ENCODE measurements around the gene HS3ST5.

HS3ST5 gene

GRCh38 chr6:114342826-114343781 is at the start of gene HS3ST5:
HS3ST5 (minus strand) TSS chr6:114343023; CDS start chr6:114062845, 280,178 bp downstream.
- no peak for DNase-seq (ENCODE audit: low read depth)
- peak; percentile 38 for TF ChIP-seq CTCF (IDR thresholded peaks at IDR 0.05; ENCODE audit: control insufficient read depth, insufficient read depth, low read depth, low read length, missing control alignments)
- H3K4me3 ChIP-seq (ENCODE audit: control insufficient read depth, low read depth, low read length): peak within 1 kb of the TSS; percentile 50

- TF ChIP-seq CTCF (IDR thresholded peaks at IDR 0.05; ENCODE audit: control insufficient read depth, insufficient read depth, low read depth, low read length, missing control alignments): no peak
- no peak for DNase-seq (ENCODE audit: low read depth)
- H3K4me3 ChIP-seq (ENCODE audit: control insufficient read depth, low read depth, low read length): no peak overlapping the region
Measured at GRCh38 chr6:114390176-114390575, 47.4 kb upstream of the HS3ST5 start.

- no peak overlapping the region for H3K4me3 ChIP-seq (ENCODE audit: control insufficient read depth, low read depth, low read length)
- TF ChIP-seq CTCF (IDR thresholded peaks at IDR 0.05; ENCODE audit: control insufficient read depth, insufficient read depth, low read depth, low read length, missing control alignments): no peak
- DNase-seq (ENCODE audit: low read depth): no peak
Measured at GRCh38 chr6:114389111-114389510, 46.3 kb upstream of the HS3ST5 start.

- no peak for TF ChIP-seq CTCF (IDR thresholded peaks at IDR 0.05; ENCODE audit: control insufficient read depth, insufficient read depth, low read depth, low read length, missing control alignments)
- no peak overlapping the region for H3K4me3 ChIP-seq (ENCODE audit: control insufficient read depth, low read depth, low read length)
- DNase-seq (ENCODE audit: low read depth): no peak
Measured at GRCh38 chr6:114382406-114382805, 39.6 kb upstream of the HS3ST5 start.

GRCh38 chr6:114377881-114378280 is 35.1 kb upstream of the HS3ST5 start:
- H3K4me3 ChIP-seq (ENCODE audit: control insufficient read depth, low read depth, low read length): no peak overlapping the region
- no peak for DNase-seq (ENCODE audit: low read depth)
- TF ChIP-seq CTCF (IDR thresholded peaks at IDR 0.05; ENCODE audit: control insufficient read depth, insufficient read depth, low read depth, low read length, missing control alignments): no peak

- no peak for DNase-seq (ENCODE audit: low read depth)
- no peak overlapping the region for H3K4me3 ChIP-seq (ENCODE audit: control insufficient read depth, low read depth, low read length)
- no peak for TF ChIP-seq CTCF (IDR thresholded peaks at IDR 0.05; ENCODE audit: control insufficient read depth, insufficient read depth, low read depth, low read length, missing control alignments)
Measured at GRCh38 chr6:114376611-114377175, 33.9 kb upstream of the HS3ST5 start.

Data from AG09309 (cell line).